ENCODE data around the gene PARD3B. TPM values are rescaled to one million over a fixed set of nuclear protein-coding genes. Genes with fewer than 3 reads are reported as not detected.

Gene PARD3B
- total and polyA plus RNA-seq, 7 donors, result 3.2 to 64.0 (median 42.5) TPM

GRCh38 chr2:205463466-205464025 is 918.3 kb downstream of the PARD3B start:
- no peak overlapping the region for H3K4me3 ChIP-seq
- intact Hi-C loops (cut with DNase I), result no loop called here
- no peaks in the 10 kb centered on the region for H3K36me3 ChIP-seq
- H3K4me1 ChIP-seq, result peaks cover 0 to 6% (median 0%) of the 10 kb centered on the region in 4 donors
- 89 to 94% methylated on average over 5 of the region's 5 CpGs for WGBS, 2 donors
- no peaks in the 10 kb centered on the region for H3K27me3 ChIP-seq
- no peaks in the 10 kb centered on the region for H3K9me3 ChIP-seq
- TF ChIP-seq POLR2AphosphoS5 (IDR thresholded peaks at IDR 0.05) (no peak), EP300 (IDR thresholded peaks at IDR 0.05) (no peak), POLR2A (IDR thresholded peaks at IDR 0.05) (no peak)
- TF ChIP-seq, protein P1, sequence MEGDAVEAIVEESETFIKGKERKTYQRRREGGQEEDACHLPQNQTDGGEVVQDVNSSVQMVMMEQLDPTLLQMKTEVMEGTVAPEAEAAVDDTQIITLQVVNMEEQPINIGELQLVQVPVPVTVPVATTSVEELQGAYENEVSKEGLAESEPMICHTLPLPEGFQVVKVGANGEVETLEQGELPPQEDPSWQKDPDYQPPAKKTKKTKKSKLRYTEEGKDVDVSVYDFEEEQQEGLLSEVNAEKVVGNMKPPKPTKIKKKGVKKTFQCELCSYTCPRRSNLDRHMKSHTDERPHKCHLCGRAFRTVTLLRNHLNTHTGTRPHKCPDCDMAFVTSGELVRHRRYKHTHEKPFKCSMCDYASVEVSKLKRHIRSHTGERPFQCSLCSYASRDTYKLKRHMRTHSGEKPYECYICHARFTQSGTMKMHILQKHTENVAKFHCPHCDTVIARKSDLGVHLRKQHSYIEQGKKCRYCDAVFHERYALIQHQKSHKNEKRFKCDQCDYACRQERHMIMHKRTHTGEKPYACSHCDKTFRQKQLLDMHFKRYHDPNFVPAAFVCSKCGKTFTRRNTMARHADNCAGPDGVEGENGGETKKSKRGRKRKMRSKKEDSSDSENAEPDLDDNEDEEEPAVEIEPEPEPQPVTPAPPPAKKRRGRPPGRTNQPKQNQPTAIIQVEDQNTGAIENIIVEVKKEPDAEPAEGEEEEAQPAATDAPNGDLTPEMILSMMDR (IDR thresholded peaks at IDR 0.05), result no peak
- DNase-seq, result no peak
- no peak overlapping the region for H3K27ac ChIP-seq

GRCh38 chr2:205464681-205465080 is 919.4 kb downstream of the PARD3B start:
- Histone ChIP-seq H3K36me3 (no peaks in the 10 kb centered on the region), H3K4me3 (no peak overlapping the region), H3K9me3 (no peaks in the 10 kb centered on the region), H3K27ac (no peak overlapping the region), H3K4me1 (peaks cover 0 to 6% (median 0%) of the 10 kb centered on the region in 4 donors), H3K27me3 (no peaks in the 10 kb centered on the region)
- TF ChIP-seq POLR2AphosphoS5 (IDR thresholded peaks at IDR 0.05), result no peak
- TF ChIP-seq, protein P1 (IDR thresholded peaks at IDR 0.05), result no peak
- TF ChIP-seq EP300 (IDR thresholded peaks at IDR 0.05), result no peak
- no peak for DNase-seq
- WGBS, 2 donors, result 89 to 90% methylated on average over 3 of the region's 3 CpGs
- intact Hi-C loops (cut with DNase I), result no loop called here

DNA sequence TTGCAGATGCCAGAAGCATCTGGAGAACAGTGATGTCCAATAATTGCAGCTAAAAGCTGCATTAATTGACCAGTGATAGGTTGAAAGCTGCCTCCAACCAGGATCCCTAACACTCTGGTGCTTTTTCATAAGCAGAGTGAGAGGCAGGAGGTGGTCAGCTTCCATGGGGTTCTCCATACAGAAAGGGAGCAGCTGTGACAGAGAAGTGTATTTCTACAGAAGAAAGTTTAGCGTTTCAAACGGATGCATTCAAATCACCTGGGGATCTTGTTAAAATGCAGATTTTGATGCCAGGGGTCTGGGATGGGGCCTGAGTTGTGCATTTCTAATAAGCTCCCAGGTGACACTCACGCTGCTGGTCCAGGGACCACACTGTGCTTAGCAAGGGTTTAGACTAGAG is 920.5 kb downstream of the PARD3B start:
- H3K9me3 ChIP-seq, result no peaks in the 10 kb centered on the region
- no peaks in the 10 kb centered on the region for H3K27me3 ChIP-seq
- no peaks in the 10 kb centered on the region for H3K36me3 ChIP-seq
- DNase-seq, result no peak
- H3K4me3 ChIP-seq, result no peak overlapping the region
- WGBS, 2 donors, result 89 to 90% methylated on average over 3 of the region's 3 CpGs
- H3K4me1 ChIP-seq, result peaks cover 0 to 6% (median 0%) of the 10 kb centered on the region in 4 donors
- intact Hi-C loops (cut with DNase I), result no loop called here
- no peak overlapping the region for H3K27ac ChIP-seq
- TF ChIP-seq POLR2AphosphoS5 (IDR thresholded peaks at IDR 0.05) (no peak), EP300 (IDR thresholded peaks at IDR 0.05) (no peak), POLR2A (IDR thresholded peaks at IDR 0.05) (no peak)
- TF ChIP-seq, protein P1 (IDR thresholded peaks at IDR 0.05), result no peak

DNA sequence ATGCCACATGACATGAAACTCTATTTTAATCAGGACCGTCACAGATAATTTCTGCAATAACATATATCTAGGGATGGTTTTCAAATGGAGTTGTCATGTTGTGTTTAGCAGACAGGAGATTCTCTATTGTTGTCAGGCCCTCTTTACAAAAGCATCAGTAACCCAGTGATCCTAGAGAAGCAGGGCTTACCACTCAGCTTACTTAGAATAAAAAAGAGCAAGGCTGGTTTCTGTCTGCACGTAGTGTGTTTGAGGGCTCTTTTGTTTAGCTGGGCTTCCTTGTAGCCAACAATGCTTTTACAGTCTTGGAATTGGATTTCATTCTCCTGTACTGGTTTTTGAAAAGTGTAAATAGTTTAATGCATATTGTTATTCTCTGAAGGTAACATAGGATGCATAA is 926.5 kb downstream of the PARD3B start:
- intact Hi-C loops (cut with DNase I), result no loop called here
- Histone ChIP-seq H3K27ac (no peak overlapping the region), H3K27me3 (no peaks in the 10 kb centered on the region), H3K4me3 (no peak overlapping the region), H3K9me3 (no peaks in the 10 kb centered on the region), H3K36me3 (no peaks in the 10 kb centered on the region), H3K4me1 (peaks cover 0 to 22% (median 18%) of the 10 kb centered on the region in 4 donors)
- WGBS, 2 donors, result 95 to 96% methylated on average over 2 of the region's 2 CpGs
- no peak for TF ChIP-seq POLR2AphosphoS5 (IDR thresholded peaks at IDR 0.05)
- TF ChIP-seq EP300 (IDR thresholded peaks at IDR 0.05), result no peak
- no peak for TF ChIP-seq POLR2A (IDR thresholded peaks at IDR 0.05)
- TF ChIP-seq, protein P1 (IDR thresholded peaks at IDR 0.05), result no peak
- DNase-seq, result no peak

- Histone ChIP-seq H3K9me3 (no peaks in the 10 kb centered on the region), H3K27me3 (no peaks in the 10 kb centered on the region), H3K36me3 (no peaks in the 10 kb centered on the region), H3K27ac (no peak overlapping the region), H3K4me3 (no peak overlapping the region), H3K4me1 (peaks cover 0 to 35% (median 29%) of the 10 kb centered on the region in 4 donors)
- 82 to 89% methylated on average over 3 of the region's 3 CpGs for WGBS, 2 donors
- no peak for TF ChIP-seq POLR2A (IDR thresholded peaks at IDR 0.05)
- no peak for TF ChIP-seq POLR2AphosphoS5 (IDR thresholded peaks at IDR 0.05)
- no peak for TF ChIP-seq EP300 (IDR thresholded peaks at IDR 0.05)
- TF ChIP-seq, protein P1 (IDR thresholded peaks at IDR 0.05), result no peak
- no peak for DNase-seq
- intact Hi-C loops (cut with DNase I), result no loop called here
Measured at GRCh38 chr2:205473791-205474190, 928.5 kb downstream of the PARD3B start.

Measured in sigmoid colon (tissue), 7 donors.